ENCODE data around the gene ANO5.

DNA sequence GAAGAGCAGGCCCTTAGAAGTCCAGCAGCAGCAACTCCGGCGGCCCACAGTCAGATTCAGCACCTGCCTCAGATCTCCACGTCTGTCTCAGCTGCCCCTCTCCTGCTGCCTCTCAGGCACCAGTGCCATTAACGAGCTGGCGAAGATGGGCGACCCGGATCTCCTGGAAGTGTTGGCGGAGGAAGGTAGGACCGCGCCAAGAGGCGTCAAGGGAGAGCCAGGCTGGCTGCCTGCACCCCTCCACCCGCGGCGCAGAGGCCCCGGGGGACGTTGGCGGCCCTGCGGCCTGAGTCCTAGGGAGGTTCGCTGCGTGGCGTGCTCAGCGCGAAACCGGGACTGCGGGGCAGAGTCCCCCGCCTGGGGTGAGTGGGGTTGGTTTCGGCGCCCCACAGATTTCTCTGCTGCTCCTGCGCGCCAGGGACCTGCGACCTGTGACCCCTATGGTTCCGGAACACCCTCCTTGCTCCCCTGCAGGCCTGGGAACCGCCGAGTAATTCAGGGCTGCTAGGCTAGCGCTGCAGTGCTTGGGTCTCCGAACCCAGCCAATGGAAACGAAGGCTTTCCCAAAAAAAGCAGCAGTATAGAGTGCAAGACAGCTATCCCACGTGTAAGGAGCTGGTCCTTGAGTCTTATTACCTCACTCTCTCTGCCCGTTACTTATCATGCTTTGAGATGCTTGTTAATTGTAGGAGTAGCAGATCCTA lies 615 bp downstream of the ANO5 start:
- TF ChIP-seq, protein P1, sequence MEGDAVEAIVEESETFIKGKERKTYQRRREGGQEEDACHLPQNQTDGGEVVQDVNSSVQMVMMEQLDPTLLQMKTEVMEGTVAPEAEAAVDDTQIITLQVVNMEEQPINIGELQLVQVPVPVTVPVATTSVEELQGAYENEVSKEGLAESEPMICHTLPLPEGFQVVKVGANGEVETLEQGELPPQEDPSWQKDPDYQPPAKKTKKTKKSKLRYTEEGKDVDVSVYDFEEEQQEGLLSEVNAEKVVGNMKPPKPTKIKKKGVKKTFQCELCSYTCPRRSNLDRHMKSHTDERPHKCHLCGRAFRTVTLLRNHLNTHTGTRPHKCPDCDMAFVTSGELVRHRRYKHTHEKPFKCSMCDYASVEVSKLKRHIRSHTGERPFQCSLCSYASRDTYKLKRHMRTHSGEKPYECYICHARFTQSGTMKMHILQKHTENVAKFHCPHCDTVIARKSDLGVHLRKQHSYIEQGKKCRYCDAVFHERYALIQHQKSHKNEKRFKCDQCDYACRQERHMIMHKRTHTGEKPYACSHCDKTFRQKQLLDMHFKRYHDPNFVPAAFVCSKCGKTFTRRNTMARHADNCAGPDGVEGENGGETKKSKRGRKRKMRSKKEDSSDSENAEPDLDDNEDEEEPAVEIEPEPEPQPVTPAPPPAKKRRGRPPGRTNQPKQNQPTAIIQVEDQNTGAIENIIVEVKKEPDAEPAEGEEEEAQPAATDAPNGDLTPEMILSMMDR (IDR thresholded peaks at IDR 0.05) = no peak
- TF ChIP-seq EZH2 (IDR thresholded peaks at IDR 0.05) = no peak

Data from neural progenitor cell (in vitro differentiated cells).